NCI-H82 (cell line): ENCODE results near the gene SETBP1.

Experiments used
- DNase-seq: peaks from one replicate; lab custom pipeline; 2025; lab: John Stamatoyannopoulos, UW

Gene SETBP1

GRCh38 chr18:44704135-44704789 lies 23.6 kb downstream of the SETBP1 start:
- DNase-seq = no peak

- DNase-seq = no peak
These were observed 24.5 kb downstream of the SETBP1 start for GRCh38 chr18:44705075-44705675.

GRCh38 chr18:44708451-44709083 lies 27.9 kb downstream of the SETBP1 start:
- DNase-seq = no peak

- no peak for DNase-seq
These were observed 28.8 kb downstream of the SETBP1 start for GRCh38 chr18:44709307-44710126.

GRCh38 chr18:44710931-44711330 lies 30.2 kb downstream of the SETBP1 start:
- no peak for DNase-seq

GRCh38 chr18:44712025-44712424 lies 31.3 kb downstream of the SETBP1 start:
- no peak for DNase-seq

- no peak for DNase-seq
These were observed 32.7 kb downstream of the SETBP1 start for GRCh38 chr18:44713435-44713834.

GRCh38 chr18:44714376-44714775 lies 33.7 kb downstream of the SETBP1 start:
- no peak for DNase-seq

- peak; percentile 14 for DNase-seq
These were observed 34.6 kb downstream of the SETBP1 start for GRCh38 chr18:44715245-44715644.

- DNase-seq = peak; percentile 58
These were observed 35.2 kb downstream of the SETBP1 start for GRCh38 chr18:44715842-44716241.

- no peak for DNase-seq
These were observed 36.0 kb downstream of the SETBP1 start for GRCh38 chr18:44716697-44717163.

- no peak for DNase-seq
These were observed 38.9 kb downstream of the SETBP1 start for GRCh38 chr18:44719519-44720060.

- DNase-seq = peak; percentile 76
These were observed 41.1 kb downstream of the SETBP1 start for GRCh38 chr18:44721748-44722147.

- no peak for DNase-seq
These were observed 42.7 kb downstream of the SETBP1 start for GRCh38 chr18:44723411-44723810.

GRCh38 chr18:44724105-44724778 lies 43.6 kb downstream of the SETBP1 start:
- peak; percentile 43 for DNase-seq

- DNase-seq = no peak
These were observed 44.8 kb downstream of the SETBP1 start for GRCh38 chr18:44725300-44726058.

GRCh38 chr18:44726059-44726421 lies 45.4 kb downstream of the SETBP1 start:
- no peak for DNase-seq

GRCh38 chr18:44727291-44727690 lies 46.6 kb downstream of the SETBP1 start:
- DNase-seq = no peak

- DNase-seq = no peak
These were observed 49.0 kb downstream of the SETBP1 start for GRCh38 chr18:44729631-44730101.

GRCh38 chr18:44730803-44731529 lies 50.3 kb downstream of the SETBP1 start:
- DNase-seq = no peak
